T-helper 1 cell treated with Interleukin-12 subunit alpha and Interleukin-12 subunit beta and Interleukin-4 antibody, amounts not matched to agents 30 ng/mL and 1 ng/mL, for 36 hours (primary cell): ENCODE results near the gene PREX1. TPM values are rescaled to one million over a fixed set of nuclear protein-coding genes. Genes with fewer than 3 reads are reported as not detected.

Experiments used
- intact Hi-C: fragments of 100-400 bp; cut with micrococcal nuclease; formaldehyde crosslinking; loops from one replicate; pipeline ENCODE4 v1.15.1; 2024
- total RNA-seq: library from RNA; stranded (reverse); gene quantifications from 2 replicates; pipeline ENCODE4 v1.2.3, GENCODE V29; 2022

PREX1 gene
- total RNA-seq, 1 donor from 2014 or later, result 119 TPM

DNA sequence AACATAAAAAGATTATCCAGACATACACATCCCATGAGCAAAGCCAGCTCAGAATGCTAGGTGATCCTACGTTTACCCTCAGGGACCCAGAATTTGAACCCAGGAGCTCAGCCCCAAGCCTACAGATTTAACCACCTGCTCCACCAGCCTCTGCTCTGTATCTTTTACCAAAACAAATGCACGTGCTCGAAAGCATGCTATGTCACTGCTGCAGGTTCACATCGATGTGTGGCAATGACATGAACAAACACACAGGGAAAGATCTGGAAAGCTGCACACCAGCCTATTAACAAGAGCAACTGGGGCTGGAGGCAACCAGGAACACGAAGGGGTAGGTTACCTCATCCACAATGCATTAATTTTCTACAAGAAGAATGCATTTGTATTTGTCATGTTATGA is 32.1 kb downstream of the PREX1 start:
- intact Hi-C loops, result no loop called here

DNA sequence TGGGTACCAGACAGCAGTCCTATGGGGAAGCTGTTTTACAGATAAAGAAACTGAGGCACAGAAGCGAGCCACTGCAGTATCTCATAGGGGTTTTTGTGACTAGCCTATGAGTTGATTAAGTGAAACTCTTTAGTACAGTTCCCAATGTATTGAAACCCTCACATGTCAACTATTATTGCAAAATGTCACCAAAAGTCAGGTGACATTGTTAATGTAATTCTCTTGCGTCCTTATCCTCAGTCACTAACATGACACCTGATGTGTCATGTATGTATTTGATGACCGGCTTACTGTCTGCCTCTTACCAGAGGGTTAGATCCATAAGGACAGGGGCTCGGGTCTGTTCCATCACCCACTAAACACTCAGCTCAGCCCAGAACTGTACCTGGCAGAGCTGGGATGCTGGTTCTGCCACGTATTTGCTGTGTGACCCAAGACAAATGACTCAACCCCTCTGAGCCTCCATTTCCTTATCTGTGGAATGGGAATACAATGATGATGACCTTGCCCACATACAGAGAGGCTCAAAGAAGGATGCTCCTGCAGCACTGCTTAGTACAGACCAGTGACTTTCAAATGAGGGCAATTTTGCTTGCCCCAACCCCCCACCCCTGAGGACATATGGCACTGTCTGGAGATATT is 32.9 kb downstream of the PREX1 start:
- intact Hi-C loops, result no loop called here

DNA sequence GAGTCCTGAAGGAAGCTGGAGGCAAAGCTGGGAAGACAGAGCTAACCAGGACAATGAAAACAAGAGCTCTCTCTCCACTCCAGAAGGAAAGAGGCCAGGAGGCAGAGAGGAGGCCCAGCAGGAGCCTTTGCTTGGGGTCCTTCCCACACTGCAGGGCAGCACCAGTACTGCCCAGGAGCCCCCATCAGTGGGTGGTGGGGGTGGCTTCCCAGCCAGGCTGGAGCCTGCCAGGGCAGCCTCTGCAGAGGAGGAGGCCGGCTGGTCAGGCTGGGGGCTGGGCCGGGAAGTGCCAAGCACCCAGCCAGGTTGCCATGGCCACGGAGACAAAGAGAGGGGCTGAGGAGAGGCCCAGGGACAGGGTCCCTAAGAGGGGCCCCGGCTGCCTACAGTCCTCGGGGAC is 33.4 kb downstream of the PREX1 start:
- intact Hi-C loops, result no loop called here

DNA sequence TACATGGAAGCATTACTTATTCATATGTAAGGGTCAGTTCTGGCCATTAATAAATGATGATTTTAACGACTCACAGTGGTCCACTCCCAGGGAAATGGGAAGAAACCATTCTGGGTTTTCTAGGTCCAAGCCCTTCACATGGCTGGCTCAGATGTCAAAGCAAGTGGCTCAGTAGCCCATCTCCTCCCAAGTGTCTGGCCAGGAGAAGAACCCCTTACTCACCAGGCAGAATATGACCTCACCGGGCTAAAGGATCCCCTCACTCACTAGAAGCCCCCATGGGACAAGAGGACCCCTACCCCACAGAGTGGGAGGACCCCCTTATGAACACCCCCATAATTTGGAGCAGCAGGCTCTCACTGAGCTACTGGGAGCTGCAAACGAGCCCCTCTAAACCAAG is 34.0 kb downstream of the PREX1 start:
- intact Hi-C loops, result no loop called here

DNA sequence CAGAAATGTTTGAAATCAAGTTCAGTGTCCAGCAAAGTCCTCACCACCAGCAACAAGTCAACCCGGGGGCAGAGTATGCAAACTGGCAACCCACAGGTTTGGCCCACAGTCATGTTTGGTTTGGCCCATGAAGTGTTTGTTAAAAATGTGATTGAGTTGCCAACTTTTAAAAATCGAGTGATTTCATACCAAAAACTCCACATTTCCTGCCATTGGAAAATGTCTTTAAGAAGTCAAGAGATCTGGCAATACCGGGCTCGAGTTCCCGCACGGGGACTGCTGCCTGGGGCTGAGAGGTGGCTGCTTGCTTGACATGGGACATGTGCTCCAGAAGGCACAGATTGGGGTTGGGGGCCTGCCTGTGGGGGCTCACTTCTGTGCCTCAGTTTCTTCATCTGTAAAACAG is 36.1 kb downstream of the PREX1 start:
- intact Hi-C loops, result no loop called here

DNA sequence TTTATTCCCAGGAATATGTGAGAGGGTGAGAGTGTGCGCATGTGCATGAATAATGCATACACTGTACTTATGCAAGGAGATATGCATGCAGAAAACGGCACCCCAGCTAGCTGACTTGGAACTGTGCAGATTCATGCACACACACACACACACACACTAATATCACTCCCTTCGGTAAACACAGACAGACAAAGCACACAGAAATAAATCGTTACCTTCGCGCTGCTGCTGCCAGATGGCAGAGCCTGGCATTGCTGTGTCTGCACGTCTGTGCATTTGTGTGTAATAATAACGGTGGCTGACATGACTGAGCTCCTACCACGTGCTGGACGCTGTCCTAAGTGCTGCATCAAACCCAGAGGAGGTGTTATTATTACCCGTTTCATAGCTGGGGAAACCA is 36.8 kb downstream of the PREX1 start:
- intact Hi-C loops, result no loop called here

DNA sequence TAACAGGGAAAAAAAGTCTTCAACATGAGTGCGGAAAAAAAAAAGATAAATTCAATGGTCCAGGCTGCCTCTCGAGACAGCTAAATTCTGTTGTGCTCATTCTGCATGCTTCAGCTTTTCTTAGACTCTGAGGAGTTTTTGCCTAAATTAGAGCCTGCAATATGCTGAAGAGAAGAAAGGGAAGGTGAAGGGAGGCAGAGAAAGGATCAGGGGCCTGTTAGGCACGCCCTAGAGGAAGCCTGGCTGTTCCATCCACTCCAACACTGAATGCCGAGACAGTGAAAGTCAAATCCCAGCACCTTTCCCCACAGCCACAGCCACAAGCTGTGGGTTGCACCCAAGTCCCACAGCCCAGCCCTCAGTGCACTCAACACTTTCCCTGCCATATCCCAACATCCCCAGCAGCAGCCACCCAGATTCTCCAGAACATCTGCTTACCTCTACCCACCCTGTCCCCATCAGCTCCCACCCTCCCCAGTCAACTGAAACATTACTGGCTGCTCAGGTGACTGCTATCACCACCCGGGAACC is 37.3 kb downstream of the PREX1 start:
- intact Hi-C loops, result no loop called here

DNA sequence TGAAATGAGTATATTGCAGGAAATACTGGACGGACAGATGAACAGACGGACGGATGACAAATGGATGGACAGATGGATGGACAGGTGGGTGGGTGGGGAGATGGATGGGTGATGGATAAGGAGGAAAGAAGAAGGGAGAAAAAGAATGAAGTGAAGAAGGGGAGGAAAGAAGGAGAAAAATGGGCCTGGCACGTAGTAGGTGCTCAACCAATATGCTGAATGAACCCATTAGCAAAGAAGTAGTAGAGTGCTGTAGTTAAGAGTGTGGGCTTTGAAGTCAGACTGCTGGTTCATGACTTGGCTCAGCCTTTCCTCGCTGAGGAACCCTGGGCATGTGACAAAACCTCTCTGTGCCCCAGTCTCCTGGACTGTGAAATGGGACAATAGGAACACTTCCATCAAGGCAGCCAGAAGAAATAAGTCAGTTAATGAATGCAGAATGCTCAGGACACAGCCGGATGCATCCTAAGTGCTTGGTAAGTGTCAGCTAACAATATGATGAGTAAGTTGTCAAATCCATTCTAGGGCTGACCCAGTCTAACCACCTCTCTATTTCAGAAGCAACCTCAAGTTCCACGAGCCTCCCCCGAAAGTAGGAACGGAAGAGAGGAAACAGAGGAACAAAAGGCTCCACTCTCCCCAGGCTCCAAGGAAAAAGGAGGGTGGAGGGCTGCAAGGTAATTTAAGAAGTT is 37.9 kb downstream of the PREX1 start:
- intact Hi-C loops, result no loop called here

DNA sequence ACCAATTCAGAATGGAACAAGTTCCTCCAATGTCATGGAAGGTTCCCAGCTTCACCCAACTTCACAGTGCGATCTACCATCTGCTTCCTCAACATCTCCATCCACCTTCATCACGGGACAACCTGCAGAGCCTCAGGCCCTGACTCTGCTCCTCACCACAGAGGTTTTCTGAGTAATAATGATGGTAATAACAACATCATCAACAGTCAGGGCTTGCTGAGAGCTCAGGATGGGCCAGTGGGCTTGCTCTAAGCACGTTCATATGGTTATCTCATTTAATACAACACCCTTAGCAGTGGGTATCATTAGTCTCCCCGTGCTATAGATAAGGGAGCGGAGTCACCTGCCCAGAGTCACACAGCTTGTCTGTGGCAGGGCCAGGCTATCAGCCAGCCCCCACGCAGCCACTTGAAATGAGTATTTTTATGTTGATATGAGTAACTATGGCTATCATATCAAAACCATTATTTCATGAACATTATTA is 38.6 kb downstream of the PREX1 start:
- intact Hi-C loops, result no loop called here

DNA sequence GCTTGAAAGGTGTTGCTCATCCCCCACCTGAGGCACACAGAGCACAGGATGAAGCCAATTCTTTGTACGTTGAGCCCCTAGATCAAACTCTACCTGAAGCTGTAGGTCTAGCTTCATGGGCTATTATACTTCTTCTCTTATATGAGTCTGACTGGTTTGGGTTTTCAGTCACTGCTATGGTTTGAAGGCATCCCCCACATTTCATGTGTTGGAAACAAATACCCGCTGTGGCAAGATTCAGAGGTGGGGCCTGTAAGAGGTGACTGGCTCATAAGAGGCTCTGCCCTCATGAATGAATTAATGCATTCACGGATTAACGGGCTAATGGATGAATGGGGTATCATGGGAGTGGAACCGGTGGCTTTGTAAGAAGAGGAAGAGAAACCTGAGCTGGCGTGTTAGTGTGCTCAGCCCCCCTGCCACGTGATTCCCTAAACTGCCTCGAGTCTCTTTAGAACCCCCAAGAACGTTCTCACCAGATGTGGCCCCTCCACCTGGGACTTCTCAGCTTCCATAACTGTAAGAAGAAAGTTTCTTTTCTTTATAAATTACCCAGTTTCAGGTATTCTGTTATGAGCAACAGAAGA is 39.2 kb downstream of the PREX1 start:
- intact Hi-C loops, result no loop called here

DNA sequence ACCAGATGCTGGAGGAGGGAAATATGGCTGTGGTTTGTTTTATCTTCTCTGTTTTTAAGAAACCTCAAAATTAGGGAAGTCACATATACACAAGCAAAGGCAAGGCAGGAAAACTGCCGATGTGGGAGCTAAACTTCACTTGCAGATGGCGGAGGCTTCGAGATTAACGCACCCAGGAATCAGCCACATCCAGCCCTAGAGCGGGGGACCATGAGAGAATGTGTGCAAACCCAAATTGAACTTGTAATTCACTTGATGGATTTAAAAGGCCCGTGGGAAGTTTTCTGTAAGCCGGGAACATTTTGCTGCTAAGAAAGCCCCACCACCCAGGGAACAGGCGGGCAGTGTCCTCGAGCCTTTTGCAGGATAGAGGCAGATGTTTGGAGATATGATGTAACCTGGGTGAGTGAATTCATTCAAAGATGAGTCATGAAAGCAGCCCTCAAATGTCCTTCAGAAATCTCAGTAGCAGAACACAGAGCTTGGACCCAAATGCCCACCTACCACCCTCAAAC is 39.9 kb downstream of the PREX1 start:
- intact Hi-C loops, result no loop called here

DNA sequence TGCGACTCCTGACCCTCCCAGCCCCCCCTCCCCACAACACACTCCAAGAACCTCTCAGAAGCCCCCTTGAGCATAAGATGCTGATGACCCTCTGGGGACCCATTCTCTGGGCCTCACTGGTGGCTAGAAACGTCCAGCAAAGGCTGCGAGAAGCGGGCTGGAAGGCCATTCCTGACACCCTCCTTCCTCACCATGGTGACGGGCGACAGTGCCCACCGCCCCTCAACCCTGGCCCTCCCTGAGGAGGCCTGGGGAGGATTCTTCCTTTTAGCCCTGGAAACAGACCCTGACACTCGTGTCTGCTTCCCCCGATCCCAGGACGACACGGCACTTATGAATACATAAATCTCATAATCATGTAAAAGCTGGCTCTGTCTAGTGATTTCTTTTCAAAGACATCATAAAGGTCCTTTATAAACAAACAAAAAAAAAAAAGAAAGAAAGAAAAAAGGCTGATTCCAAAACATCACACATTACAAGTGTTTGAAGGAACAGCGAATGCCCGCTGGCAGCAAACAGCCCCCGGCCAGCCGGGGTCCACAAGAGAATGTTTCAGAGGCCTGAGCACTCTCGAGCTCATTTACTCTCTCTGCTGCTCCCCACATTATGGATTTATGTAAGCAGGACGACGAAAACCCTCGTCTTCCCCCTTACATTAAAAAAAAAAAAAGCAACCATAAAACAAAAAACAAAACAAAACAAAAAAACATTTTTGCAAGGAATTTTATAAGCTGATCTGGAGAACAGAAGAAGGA is 40.7 kb downstream of the PREX1 start:
- intact Hi-C loops, result no loop called here

DNA sequence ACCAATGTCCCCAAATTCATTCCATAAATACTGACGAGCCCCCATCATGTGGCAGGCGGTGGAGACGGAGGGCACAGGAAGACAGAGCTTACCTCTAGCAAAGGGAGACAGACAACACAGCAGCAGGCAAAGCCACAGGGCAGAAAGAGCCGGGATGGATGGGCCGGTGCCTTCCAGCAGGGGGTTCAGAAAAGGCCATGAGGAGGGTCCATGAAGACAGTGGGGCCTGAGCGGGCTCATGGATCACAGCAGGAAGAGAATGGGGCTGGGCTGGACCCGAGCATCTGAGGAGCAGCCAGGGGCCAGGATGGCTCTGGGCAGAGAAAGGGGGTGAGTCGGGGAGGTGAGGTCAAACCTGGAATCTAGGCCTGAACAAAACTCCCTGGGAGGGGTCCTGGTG is 42.0 kb downstream of the PREX1 start:
- intact Hi-C loops, result no loop called here

DNA sequence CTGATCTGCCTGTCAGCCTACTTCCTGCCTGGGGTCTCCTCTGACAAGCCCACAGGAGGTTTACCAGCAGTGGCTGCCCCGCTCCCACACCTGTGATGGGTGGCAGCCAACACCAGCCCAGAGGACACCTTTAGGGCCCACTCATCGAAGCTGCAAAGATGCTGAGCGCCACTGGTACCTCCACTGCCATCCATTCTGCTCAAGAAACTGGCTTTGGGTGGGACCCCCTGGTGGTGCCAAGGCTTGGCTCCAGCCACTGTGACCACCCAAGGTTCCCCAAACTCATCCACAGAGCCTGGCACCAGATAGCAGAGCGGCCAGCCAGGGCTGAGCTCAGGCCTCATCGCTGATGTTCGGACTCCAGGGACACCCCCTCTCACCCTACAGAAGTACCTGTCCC is 42.5 kb downstream of the PREX1 start:
- intact Hi-C loops, result no loop called here

DNA sequence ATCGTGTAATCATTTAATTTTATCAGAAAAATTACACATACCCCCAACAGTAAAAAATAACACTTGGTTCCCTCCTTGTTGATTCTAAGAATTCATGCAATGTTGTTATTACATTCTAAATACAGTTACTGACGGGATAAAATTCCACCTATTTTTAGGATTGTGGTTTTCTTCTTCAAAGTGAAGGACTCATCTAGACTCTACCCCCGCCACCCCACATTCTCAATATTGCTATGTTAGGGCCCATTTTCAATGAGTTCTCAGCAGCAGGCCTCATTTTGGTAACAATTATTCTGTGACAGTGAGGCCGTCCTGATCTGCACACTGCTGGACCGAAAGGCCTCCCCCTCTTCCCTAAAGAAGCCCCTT is 43.5 kb downstream of the PREX1 start:
- intact Hi-C loops, result loop anchor here (1.0 to 5.0 kb wide), 3 partner anchors 24 to 47 kb away; no protein-coding TSS in a partner anchor

DNA sequence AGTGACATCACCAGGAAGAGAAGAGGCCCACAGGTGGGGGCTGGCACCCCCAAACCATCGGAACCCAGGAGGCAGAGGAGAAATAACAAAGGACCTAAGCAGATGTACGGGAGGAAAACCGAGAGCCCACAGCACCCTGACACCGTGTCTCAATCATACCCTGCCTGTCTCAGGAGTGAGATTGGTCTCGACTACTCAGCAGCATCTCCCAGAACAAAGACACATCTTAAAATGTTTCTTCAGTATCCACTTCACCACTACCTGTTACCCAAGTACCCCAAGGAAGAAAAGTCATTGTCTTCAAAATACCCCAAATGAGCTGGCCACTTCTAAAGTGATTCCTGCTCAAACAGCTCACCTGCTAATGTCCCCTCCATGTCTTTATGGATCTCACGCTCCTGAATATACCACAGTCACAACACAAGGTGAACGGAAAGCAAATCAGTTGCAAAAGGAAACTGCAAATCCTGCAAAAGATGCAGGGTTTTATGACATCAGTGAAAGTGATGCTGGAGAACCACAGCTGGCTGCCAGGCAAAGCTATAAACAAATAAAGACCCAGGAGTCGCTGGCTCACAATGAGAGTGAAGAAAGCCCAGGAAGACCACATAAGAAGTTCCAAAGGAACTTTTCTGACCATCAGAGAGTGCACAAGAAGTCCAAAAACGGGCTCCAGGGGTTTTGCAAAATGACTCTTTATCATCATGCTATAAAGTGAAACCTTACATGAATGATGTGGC is 44.1 kb downstream of the PREX1 start:
- intact Hi-C loops, result loop anchor here (1.0 to 5.0 kb wide), 4 partner anchors 14 to 46 kb away; no protein-coding TSS in a partner anchor

DNA sequence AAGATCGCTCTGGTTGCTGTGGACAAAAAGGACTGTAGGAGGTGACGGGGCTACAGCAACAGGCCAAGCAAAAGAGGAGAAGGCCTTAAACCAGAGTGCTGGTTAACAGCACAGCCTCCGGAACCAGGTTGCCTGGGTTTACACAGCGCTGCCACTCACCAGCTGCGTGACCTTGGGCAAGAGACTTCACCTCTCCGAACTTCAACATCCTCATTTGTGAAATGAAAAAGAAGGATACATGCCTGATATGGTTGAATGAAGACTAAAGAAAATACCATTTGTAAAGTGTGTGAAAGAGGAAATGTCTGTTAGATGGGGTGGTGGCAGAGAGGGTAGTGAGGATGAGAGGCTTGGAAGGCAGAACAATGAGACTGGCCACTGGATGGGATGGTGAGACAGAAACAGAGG is 44.9 kb downstream of the PREX1 start:
- intact Hi-C loops, result loop anchor here (1.0 to 5.0 kb wide), 3 partner anchors 14 to 46 kb away; no protein-coding TSS in a partner anchor

DNA sequence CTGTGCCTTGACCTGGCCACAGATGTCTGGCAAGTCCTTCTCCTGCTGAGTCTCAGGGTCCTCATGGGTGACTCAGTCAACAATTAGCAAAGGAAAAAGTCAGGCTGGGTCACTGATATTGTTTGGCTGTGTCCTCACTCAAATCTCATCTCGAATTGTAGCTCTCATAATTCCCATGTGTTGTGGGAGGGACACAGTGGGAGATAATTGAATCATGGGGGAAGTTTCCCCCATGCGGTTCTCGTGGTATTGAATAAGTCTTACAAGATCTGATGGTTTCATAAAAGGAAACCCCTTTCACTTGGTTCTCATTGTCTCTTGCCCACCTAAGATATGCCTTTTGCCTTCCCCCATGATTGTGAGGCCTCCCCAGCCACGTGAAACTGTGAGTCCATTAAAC is 45.7 kb downstream of the PREX1 start:
- intact Hi-C loops, result loop anchor here (5.0 kb wide), 2 partner anchors 40 to 45 kb away; no protein-coding TSS in a partner anchor

DNA sequence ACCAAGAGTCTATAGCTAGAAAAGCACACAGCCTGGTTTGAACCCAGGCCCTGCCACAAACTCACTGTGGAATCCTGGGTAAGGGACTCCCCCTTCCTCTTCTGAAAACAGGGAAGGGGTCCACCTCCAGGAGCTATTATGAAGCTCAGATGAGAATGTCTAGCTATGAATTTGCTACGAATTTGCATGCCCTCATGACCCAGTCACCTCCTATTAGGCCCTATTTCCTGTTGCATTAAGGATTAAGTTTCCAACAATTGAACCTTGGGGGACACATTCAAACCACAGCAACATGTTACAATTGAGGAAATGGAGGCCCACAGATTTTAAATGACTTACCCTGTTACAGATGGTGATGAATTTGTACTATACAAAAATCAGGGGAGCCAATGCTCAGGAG is 46.2 kb downstream of the PREX1 start:
- intact Hi-C loops, result loop anchor here (5.0 kb wide), 2 partner anchors 41 to 44 kb away; no protein-coding TSS in a partner anchor

DNA sequence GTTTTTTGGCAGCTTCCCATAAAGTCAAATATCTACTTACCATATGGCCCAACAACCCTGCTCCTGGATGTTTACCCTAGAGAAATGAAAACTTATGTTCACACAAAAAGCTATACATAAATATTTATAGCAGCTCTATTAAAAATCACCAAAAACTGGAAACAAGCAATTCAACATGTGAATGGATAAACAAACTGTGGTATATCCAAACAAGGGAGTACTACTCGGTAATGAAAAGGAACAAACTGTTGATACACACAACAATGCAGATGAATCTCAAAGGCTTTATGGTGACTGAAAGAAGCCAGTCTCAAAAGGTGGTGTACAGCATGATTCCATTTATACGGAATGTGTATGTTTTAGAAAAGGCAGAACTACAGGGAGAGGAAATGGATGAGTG is 48.4 kb downstream of the PREX1 start:
- intact Hi-C loops, result no loop called here

DNA sequence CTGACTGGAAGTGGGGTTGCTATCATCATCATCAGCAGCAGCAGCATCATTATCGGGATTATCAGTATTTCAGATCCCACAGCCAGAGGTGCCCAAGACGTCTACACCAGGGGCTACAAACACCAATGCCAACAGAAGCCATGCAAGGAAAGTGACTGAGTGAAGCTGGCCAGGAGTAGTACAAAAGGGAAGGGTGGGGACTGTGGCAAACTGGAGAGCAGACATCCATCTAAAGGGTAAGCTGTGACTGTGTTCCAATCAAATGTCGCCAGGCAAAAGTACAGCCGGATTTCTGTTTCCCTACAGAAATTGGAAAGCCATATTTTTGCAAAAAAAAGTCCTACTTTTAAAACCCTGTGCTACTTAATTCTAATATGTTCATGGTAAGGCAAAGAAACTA is 50.0 kb downstream of the PREX1 start:
- intact Hi-C loops, result no loop called here
